ENCODE data around the gene DHRS1. TPM values are rescaled to one million over a fixed set of nuclear protein-coding genes. Genes with fewer than 3 reads are reported as not detected.

The DHRS1 gene
- total RNA-seq, 2 donors from 2014 or later: 14.0 to 17.9 TPM

GRCh38 chr14:24241829-24242443 is 57.6 kb downstream of the DHRS1 start:
- intact Hi-C loops (cut with DNase I): loop anchor here in 1 of 2 donors (2.0 kb wide), 1 partner anchor 55 kb away; no protein-coding TSS in a partner anchor

More at GRCh38 chr14:24241829-24242443, 57.6 kb downstream of the DHRS1 start:
- peak; percentile 97 for DNase-seq (ENCODE audit: low spot score)

Other genes with a start within 250 kb of the DHRS1 start
- gene CARMIL3, start 247.8 kb downstream of the DHRS1 start, total RNA-seq: under 1 TPM; 0.14 to 0.23 TPM
- gene CPNE6, start 228.2 kb downstream of the DHRS1 start, total RNA-seq: 1 to 10 TPM in 1 of 2 donors, under 1 TPM in 1; 0.32 to 1.3 TPM
- gene PCK2, start 205.5 kb downstream of the DHRS1 start, total RNA-seq: 10 to 100 TPM; 18.8 to 27.4 TPM
- 10 to 100 TPM; 32.2 to 37.1 TPM for gene DCAF11, start 185.0 kb downstream of the DHRS1 start, total RNA-seq
- 1 to 10 TPM; 1.1 to 1.4 TPM for gene NRL, start 184.8 kb downstream of the DHRS1 start, total RNA-seq
- gene FITM1, start 169.1 kb downstream of the DHRS1 start, total RNA-seq: under 1 TPM in 1 of 2 donors, not detected in 1; 0.38 TPM
- gene PSME1, start 163.6 kb downstream of the DHRS1 start, total RNA-seq: 100 to 1,000 TPM; 114 to 119 TPM
- gene EMC9, start 158.2 kb downstream of the DHRS1 start, total RNA-seq: 10 to 100 TPM; 10.9 to 14.2 TPM
- 10 to 100 TPM; 72.6 to 97.7 TPM for gene PSME2, start 153.2 kb downstream of the DHRS1 start, total RNA-seq
- 10 to 100 TPM; 34.9 to 53.7 TPM for gene RNF31, start 152.3 kb downstream of the DHRS1 start, total RNA-seq
- gene IRF9, start 138.5 kb downstream of the DHRS1 start, total RNA-seq: 10 to 100 TPM; 53.7 to 92.4 TPM
- gene REC8, start 127.7 kb downstream of the DHRS1 start, total RNA-seq: 1 to 10 TPM; 8.0 to 9.4 TPM
- 10 to 100 TPM; 24.9 to 30.6 TPM for gene IPO4, start 111.0 kb downstream of the DHRS1 start, total RNA-seq
- gene TM9SF1, start 104.3 kb downstream of the DHRS1 start, total RNA-seq: 10 to 100 TPM; 30.1 to 35.2 TPM
- gene TSSK4, start 94.1 kb downstream of the DHRS1 start, total RNA-seq: not detected
- 10 to 100 TPM; 41.8 to 42.7 TPM for gene CHMP4A, start 86.3 kb downstream of the DHRS1 start, total RNA-seq
- 10 to 100 TPM; 22.1 to 23.1 TPM for gene MDP1, start 83.7 kb downstream of the DHRS1 start, total RNA-seq
- 100 to 1,000 TPM; 121 to 125 TPM for gene NEDD8, start 67.4 kb downstream of the DHRS1 start, total RNA-seq
- gene GMPR2, start 66.9 kb downstream of the DHRS1 start, total RNA-seq: 10 to 100 TPM; 34.4 to 42.0 TPM
- 10 to 100 TPM; 77.8 to 85.1 TPM for gene TINF2, start 57.2 kb downstream of the DHRS1 start, total RNA-seq
- 1 to 10 TPM in 1 of 2 donors, under 1 TPM in 1; 0.14 to 1.7 TPM for gene TGM1, start 36.6 kb downstream of the DHRS1 start, total RNA-seq
- 10 to 100 TPM; 14.5 to 17.3 TPM for gene RABGGTA, start 28.2 kb downstream of the DHRS1 start, total RNA-seq
- 10 to 100 TPM; 19.2 to 20.9 TPM for gene NOP9, start 70 bp upstream of the DHRS1 start, total RNA-seq
- 10 to 100 TPM; 10.1 to 10.8 TPM for gene CIDEB, start 8.2 kb upstream of the DHRS1 start, total RNA-seq
- gene LTB4R2, start 10.4 kb upstream of the DHRS1 start, total RNA-seq: 1 to 10 TPM; 2.5 to 4.0 TPM
- gene LTB4R, start 11.7 kb upstream of the DHRS1 start, total RNA-seq: 1 to 10 TPM; 5.6 TPM
- gene ADCY4, start 35.3 kb upstream of the DHRS1 start, total RNA-seq: 10 to 100 TPM; 35.2 to 36.0 TPM
- 1 to 10 TPM; 8.5 to 9.2 TPM for gene RIPK3, start 40.2 kb upstream of the DHRS1 start, total RNA-seq
- 10 to 100 TPM; 75.1 to 87.2 TPM for gene NFATC4, start 68.4 kb upstream of the DHRS1 start, total RNA-seq
- gene NYNRIN, start 99.2 kb upstream of the DHRS1 start, total RNA-seq: 10 to 100 TPM; 13.1 to 15.1 TPM
- gene CBLN3, start 129.9 kb upstream of the DHRS1 start, total RNA-seq: 1 to 10 TPM; 3.5 to 4.2 TPM
- gene KHNYN, start 130.2 kb upstream of the DHRS1 start, total RNA-seq: 10 to 100 TPM; 41.4 to 41.8 TPM
- 10 to 100 TPM; 31.6 to 36.4 TPM for gene SDR39U1, start 143.0 kb upstream of the DHRS1 start, total RNA-seq
- 1 to 10 TPM in 1 of 2 donors, under 1 TPM in 1; 0.71 to 2.4 TPM for gene CMA1, start 208.5 kb upstream of the DHRS1 start, total RNA-seq